Inflammatory macrophage treated with lipopolysaccharide for 1 hour (primary cell): ENCODE measurements around the gene SMIM10L1.

Experiments used
- DNase-seq, 2 donors: peaks; one replicate each; pipeline ENCODE4 v3.0.0-alpha.2; 2020 to 2022

Gene SMIM10L1

GRCh38 chr12:11171145-11171968 lies at the start of gene SMIM10L1:
TSS of gene SMIM10L1 (plus strand) at chr12:11171194. CDS start at chr12:11171357, 163 bp downstream.
- DNase-seq: peak; percentile 92

GRCh38 chr12:11130382-11130781 lies 40.6 kb upstream of the SMIM10L1 start:
- DNase-seq: no peak

- no peak for DNase-seq
These were observed 40.0 kb upstream of the SMIM10L1 start for GRCh38 chr12:11130999-11131398.

GRCh38 chr12:11133162-11133561 lies 37.8 kb upstream of the SMIM10L1 start:
- DNase-seq: no peak

GRCh38 chr12:11133816-11134215 lies 37.2 kb upstream of the SMIM10L1 start:
- no peak for DNase-seq

GRCh38 chr12:11134305-11134704 lies 36.7 kb upstream of the SMIM10L1 start, which contains the start of gene TAS2R30:
TSS of gene TAS2R30 (minus strand) at chr12:11134644. CDS start at chr12:11134244, 400 bp downstream.
- DNase-seq: no peak

- peak in 1 of 2 donors; percentile 2 for DNase-seq
These were observed 34.9 kb upstream of the SMIM10L1 start for GRCh38 chr12:11136075-11136474.

GRCh38 chr12:11143352-11143751 lies 27.6 kb upstream of the SMIM10L1 start:
- DNase-seq: no peak

- no peak for DNase-seq
These were observed 26.7 kb upstream of the SMIM10L1 start for GRCh38 chr12:11144297-11144696.

GRCh38 chr12:11147420-11147819 lies 23.6 kb upstream of the SMIM10L1 start:
- no peak for DNase-seq

GRCh38 chr12:11150832-11151231 lies 20.2 kb upstream of the SMIM10L1 start:
- DNase-seq: no peak

GRCh38 chr12:11152725-11153124 lies 18.3 kb upstream of the SMIM10L1 start:
- no peak for DNase-seq

GRCh38 chr12:11154400-11154925 lies 16.5 kb upstream of the SMIM10L1 start:
- no peak for DNase-seq

- DNase-seq: no peak
These were observed 12.0 kb upstream of the SMIM10L1 start for GRCh38 chr12:11158885-11159444.

GRCh38 chr12:11162502-11162901 lies 8.5 kb upstream of the SMIM10L1 start:
- no peak for DNase-seq

GRCh38 chr12:11164384-11164783 lies 6.6 kb upstream of the SMIM10L1 start:
- no peak for DNase-seq

- no peak for DNase-seq
These were observed 4.7 kb upstream of the SMIM10L1 start for GRCh38 chr12:11166300-11166699.

GRCh38 chr12:11170810-11171144 lies 217 bp upstream of the SMIM10L1 start:
- no peak for DNase-seq

GRCh38 chr12:11171969-11172675 lies 1.1 kb downstream of the SMIM10L1 start:
- peak in 1 of 2 donors; percentile 21 for DNase-seq

GRCh38 chr12:11174022-11174421 lies 3.0 kb downstream of the SMIM10L1 start:
- DNase-seq: no peak

- no peak for DNase-seq
These were observed 7.3 kb downstream of the SMIM10L1 start for GRCh38 chr12:11178250-11178649.

GRCh38 chr12:11182529-11182928 lies 11.5 kb downstream of the SMIM10L1 start:
- DNase-seq: no peak

GRCh38 chr12:11183011-11183410 lies 12.0 kb downstream of the SMIM10L1 start:
- no peak for DNase-seq

- DNase-seq: no peak
These were observed 15.8 kb downstream of the SMIM10L1 start, which contains the start of gene TAS2R42 for GRCh38 chr12:11186837-11187236. TSS of gene TAS2R42 (minus strand) at chr12:11186937. CDS start at chr12:11186937, 0 bp downstream.
